Neural crest cell (in vitro differentiated cells): ENCODE data around the gene MSL1. TPM values are rescaled to one million over a fixed set of nuclear protein-coding genes. Genes with fewer than 3 reads are reported as not detected.

ENCODE experiments used
- DNase-seq: peaks from one replicate; pipeline ENCODE4 v3.0.0; 2021; ENCODE audit warnings: low read depth, mixed read lengths, low spot score
- H3K27ac Mint-ChIP-seq: one replicate; pipeline ENCODE4 v1.8.0; 2021; ENCODE audit warnings: mild to moderate bottlenecking, mixed read lengths; ENCODE audit not compliant: unreplicated experiment
- H3K27me3 Mint-ChIP-seq: 2 replicates; pipeline ENCODE4 v1.8.0; 2021; ENCODE audit warnings: low read depth, mild to moderate bottlenecking, mixed read lengths
- H3K36me3 Mint-ChIP-seq: 2 replicates; pipeline ENCODE4 v1.8.0; 2021; ENCODE audit warnings: low read depth, mild to moderate bottlenecking, mixed read lengths
- H3K4me1 Mint-ChIP-seq: 2 replicates; pipeline ENCODE4 v1.8.0; 2021; ENCODE audit warnings: mixed read lengths
- H3K4me3 Mint-ChIP-seq: one replicate; pipeline ENCODE4 v1.8.0; 2021; ENCODE audit warnings: mild to moderate bottlenecking, mixed read lengths
- H3K9me3 Mint-ChIP-seq: 2 replicates; pipeline ENCODE4 v1.8.0; 2021; ENCODE audit warnings: mixed read lengths
- CTCF ChIP-seq: fragments of 200-600 bp; sonication (generic); conservative IDR thresholded peaks from 2 replicates; pipeline ENCODE4 v1.5.0; 2021; ENCODE audit warnings: antibody characterized with exemption, mild to moderate bottlenecking
- total RNA-seq: library from RNA; stranded (reverse); gene quantifications from 2 replicates; pipeline ENCODE4 v1.2.1, GENCODE V29; 2021

The MSL1 gene
- total RNA-seq, 1 donor from 2014 or later, result 147 TPM

- H3K36me3 Mint-ChIP-seq, result peaks cover 15% of the 10 kb centered on the region
- no peaks in the 10 kb centered on the region for H3K9me3 Mint-ChIP-seq
- TF ChIP-seq CTCF, result peak; percentile 85
- peaks cover 3% of the 10 kb centered on the region for H3K4me1 Mint-ChIP-seq
- H3K4me3 Mint-ChIP-seq, result no peak overlapping the region
- H3K27ac Mint-ChIP-seq, result peak overlapping the region; percentile 37
- H3K27me3 Mint-ChIP-seq, result no peaks in the 10 kb centered on the region
- DNase-seq, result no peak
These were observed 46.6 kb downstream of the MSL1 start for GRCh38 chr17:40168262-40168832.

GRCh38 chr17:40170325-40170724 is 48.6 kb downstream of the MSL1 start:
- Mint-ChIP-seq H3K4me1 (peaks cover 11% of the 10 kb centered on the region), H3K27me3 (no peaks in the 10 kb centered on the region), H3K27ac (no peak overlapping the region), H3K36me3 (peaks cover 18% of the 10 kb centered on the region), H3K4me3 (no peak overlapping the region), H3K9me3 (no peaks in the 10 kb centered on the region)
- no peak for DNase-seq
- TF ChIP-seq CTCF, result no peak

GRCh38 chr17:40171750-40172149 is 50.0 kb downstream of the MSL1 start:
- DNase-seq, result no peak
- H3K27ac Mint-ChIP-seq, result no peak overlapping the region
- H3K4me1 Mint-ChIP-seq, result peaks cover 19% of the 10 kb centered on the region

GRCh38 chr17:40173091-40173777 is 51.5 kb downstream of the MSL1 start:
- H3K27me3 Mint-ChIP-seq, result no peaks in the 10 kb centered on the region
- H3K4me3 Mint-ChIP-seq, result no peak overlapping the region
- peaks cover 22% of the 10 kb centered on the region for H3K4me1 Mint-ChIP-seq
- no peaks in the 10 kb centered on the region for H3K9me3 Mint-ChIP-seq
- DNase-seq, result no peak
- no peak overlapping the region for H3K27ac Mint-ChIP-seq
- peaks cover 20% of the 10 kb centered on the region for H3K36me3 Mint-ChIP-seq
- TF ChIP-seq CTCF, result no peak

More at GRCh38 chr17:40171750-40172149, 50.0 kb downstream of the MSL1 start:
- no peak for TF ChIP-seq CTCF
- Mint-ChIP-seq H3K4me3 (no peak overlapping the region), H3K36me3 (peaks cover 21% of the 10 kb centered on the region), H3K9me3 (no peaks in the 10 kb centered on the region), H3K27me3 (no peaks in the 10 kb centered on the region)

GRCh38 chr17:40173778-40174135 is 52.0 kb downstream of the MSL1 start:
- Mint-ChIP-seq H3K4me3 (no peak overlapping the region), H3K36me3 (peaks cover 19% of the 10 kb centered on the region), H3K4me1 (peaks cover 20% of the 10 kb centered on the region), H3K27me3 (no peaks in the 10 kb centered on the region), H3K9me3 (no peaks in the 10 kb centered on the region), H3K27ac (no peak overlapping the region)
- no peak for TF ChIP-seq CTCF
- no peak for DNase-seq
